Chondrocyte (in vitro differentiated cells): ENCODE results near the gene KIF17. TPM values are rescaled to one million over a fixed set of nuclear protein-coding genes. Genes with fewer than 3 reads are reported as not detected.

Experiments used
- DNase-seq: peaks from one replicate; pipeline ENCODE4 v3.0.0; 2021; ENCODE audit warnings: mixed read lengths, low spot score
- H3K27ac Mint-ChIP-seq: one replicate; pipeline ENCODE4 v1.8.0; 2021; ENCODE audit warnings: mild to moderate bottlenecking, moderate library complexity, mixed read lengths; ENCODE audit not compliant: unreplicated experiment
- H3K27me3 Mint-ChIP-seq: 2 replicates; pipeline ENCODE4 v1.8.0; 2021; ENCODE audit warnings: low read depth, mixed read lengths
- H3K36me3 Mint-ChIP-seq: 2 replicates; pipeline ENCODE4 v1.8.0; 2021; ENCODE audit warnings: low read depth, mixed read lengths
- H3K4me1 Mint-ChIP-seq: 2 replicates; pipeline ENCODE4 v1.8.0; 2021; ENCODE audit warnings: low read depth, mild to moderate bottlenecking, mixed read lengths
- H3K4me3 Mint-ChIP-seq: one replicate; pipeline ENCODE4 v1.8.0; 2021; ENCODE audit warnings: mild to moderate bottlenecking, moderate library complexity, mixed read lengths; ENCODE audit not compliant: unreplicated experiment
- H3K9me3 Mint-ChIP-seq: 2 replicates; pipeline ENCODE4 v1.8.0; 2021; ENCODE audit warnings: low read depth, mixed read lengths
- total RNA-seq: library from RNA; stranded (reverse); gene quantifications from 3 replicates; pipeline ENCODE4 v1.2.1, GENCODE V29; 2021
- TF ChIP-seq, protein P1 (sequence below): fragments of 200-600 bp; sonication (generic); IDR thresholded peaks from 2 replicates; pipeline ENCODE4 v1.5.0; 2021; ENCODE audit warnings: antibody characterized with exemption, mild to moderate bottlenecking, moderate library complexity

Gene KIF17
- total RNA-seq, 1 donor from 2014 or later, result 0.95 TPM

DNA sequence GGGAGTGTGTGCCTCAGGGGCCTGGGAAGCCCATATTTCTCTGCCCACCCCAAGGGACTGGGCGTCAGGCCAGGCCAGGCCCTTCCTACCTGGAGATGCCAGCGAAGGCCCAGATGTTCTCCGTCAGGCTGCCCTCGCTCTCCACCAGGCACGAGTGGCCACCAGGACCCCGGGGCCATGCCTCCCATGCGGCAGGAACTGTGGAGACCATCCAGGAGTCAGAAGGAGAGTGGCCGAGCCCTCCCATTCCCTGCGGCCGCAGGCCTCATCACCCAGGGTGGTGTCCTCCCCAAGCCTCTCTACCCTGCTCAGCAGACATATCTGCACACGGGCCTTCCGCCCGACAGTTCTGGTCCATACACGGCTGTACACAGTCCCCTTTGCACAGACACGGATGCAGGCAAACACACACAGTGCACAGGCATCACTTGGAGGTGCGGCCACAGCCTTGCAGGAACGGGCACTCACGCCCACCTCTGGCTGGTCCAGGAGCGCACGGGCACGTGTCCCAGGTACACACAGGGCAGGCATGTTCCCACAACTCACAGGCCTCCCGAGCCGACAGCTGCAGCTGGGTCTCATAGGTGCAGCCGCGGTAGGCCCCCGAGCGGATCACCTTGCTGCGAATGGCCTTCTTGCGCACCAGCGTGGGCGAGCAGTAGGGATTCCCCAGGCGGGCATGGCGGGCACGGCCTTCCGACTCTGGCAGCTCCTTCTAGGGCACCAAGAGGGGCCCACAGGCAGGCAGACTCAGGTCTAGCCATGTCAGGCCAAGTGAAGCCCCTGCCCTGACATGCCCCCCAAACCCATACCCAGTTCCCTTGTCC lies 5.9 kb upstream of the KIF17 start:
- Mint-ChIP-seq H3K4me1 (no peaks in the 10 kb centered on the region), H3K9me3 (no peaks in the 10 kb centered on the region), H3K4me3 (no peak overlapping the region), H3K36me3 (no peaks in the 10 kb centered on the region), H3K27me3 (no peaks in the 10 kb centered on the region), H3K27ac (no peak overlapping the region)
- TF ChIP-seq, protein P1, sequence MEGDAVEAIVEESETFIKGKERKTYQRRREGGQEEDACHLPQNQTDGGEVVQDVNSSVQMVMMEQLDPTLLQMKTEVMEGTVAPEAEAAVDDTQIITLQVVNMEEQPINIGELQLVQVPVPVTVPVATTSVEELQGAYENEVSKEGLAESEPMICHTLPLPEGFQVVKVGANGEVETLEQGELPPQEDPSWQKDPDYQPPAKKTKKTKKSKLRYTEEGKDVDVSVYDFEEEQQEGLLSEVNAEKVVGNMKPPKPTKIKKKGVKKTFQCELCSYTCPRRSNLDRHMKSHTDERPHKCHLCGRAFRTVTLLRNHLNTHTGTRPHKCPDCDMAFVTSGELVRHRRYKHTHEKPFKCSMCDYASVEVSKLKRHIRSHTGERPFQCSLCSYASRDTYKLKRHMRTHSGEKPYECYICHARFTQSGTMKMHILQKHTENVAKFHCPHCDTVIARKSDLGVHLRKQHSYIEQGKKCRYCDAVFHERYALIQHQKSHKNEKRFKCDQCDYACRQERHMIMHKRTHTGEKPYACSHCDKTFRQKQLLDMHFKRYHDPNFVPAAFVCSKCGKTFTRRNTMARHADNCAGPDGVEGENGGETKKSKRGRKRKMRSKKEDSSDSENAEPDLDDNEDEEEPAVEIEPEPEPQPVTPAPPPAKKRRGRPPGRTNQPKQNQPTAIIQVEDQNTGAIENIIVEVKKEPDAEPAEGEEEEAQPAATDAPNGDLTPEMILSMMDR, result no peak
- DNase-seq, result peak; percentile 90

DNA sequence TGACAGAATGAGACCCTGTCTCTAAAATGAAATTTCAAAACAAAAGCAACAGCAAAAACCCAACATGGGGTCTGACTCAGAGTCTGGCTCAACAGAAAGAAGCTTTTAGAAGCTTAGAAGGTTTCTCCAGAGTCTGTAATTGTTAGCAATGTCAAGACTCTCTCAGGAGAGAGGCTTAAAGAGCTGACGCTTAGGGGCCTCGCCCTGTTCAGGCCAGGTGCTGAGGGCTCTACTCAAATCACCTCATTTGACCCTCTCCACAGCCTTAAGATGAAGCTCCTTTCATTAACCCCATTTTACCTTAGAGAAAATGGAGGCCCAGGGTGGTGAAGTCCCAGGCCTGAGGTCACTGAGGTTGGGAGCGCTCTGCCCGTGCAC lies 5.3 kb upstream of the KIF17 start:
- no peak for DNase-seq
- H3K4me1 Mint-ChIP-seq, result peaks cover 1% of the 10 kb centered on the region
- H3K27ac Mint-ChIP-seq, result no peak overlapping the region
- TF ChIP-seq, protein P1, result no peak
- no peaks in the 10 kb centered on the region for H3K9me3 Mint-ChIP-seq
- no peak overlapping the region for H3K4me3 Mint-ChIP-seq
- H3K36me3 Mint-ChIP-seq, result no peaks in the 10 kb centered on the region
- H3K27me3 Mint-ChIP-seq, result no peaks in the 10 kb centered on the region

DNA sequence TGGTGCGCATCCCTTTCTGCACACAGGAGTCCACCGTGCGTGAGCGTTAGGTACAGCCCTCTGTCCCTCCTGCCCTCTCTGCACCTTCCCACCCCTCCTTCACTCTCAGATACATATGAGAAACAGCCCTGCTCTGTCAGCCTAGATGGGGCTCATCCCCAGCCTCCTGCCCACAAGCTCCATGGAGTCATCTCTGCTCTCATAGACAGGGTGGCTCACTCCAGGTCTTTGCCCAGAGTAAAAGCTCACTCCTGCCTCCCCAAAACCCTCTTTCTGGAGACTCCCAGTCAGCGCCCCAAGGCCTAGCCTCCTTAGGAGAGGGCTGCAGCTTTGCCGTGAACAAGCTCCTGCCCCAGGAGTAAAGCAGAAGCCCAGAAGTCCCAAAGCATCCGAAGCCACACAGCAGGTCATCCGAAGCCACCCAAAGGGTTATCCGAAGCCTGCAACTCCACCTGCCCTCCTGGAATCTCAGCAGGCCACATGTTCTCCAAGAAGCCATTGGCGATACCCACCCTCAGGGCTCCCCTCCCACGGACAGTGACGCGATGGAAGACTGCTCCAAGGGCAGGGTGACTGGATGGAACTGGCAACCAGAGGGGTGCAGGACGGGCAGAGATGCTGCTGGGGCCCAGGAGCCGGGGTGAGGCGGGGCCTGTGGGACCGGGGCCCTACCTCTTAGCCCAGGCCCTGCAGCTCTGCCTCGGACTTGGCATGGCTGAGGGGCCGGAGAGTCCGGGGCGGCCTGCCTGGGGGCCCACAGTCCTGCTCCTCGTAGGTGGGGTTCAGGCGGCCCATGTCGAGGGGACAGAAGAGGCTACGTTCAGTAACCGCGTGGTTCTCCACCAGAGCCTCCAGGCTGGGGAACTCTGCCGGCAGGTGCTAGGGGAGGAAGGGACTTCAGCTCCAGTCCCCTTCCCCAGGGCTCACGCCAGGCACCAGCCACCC lies 3.6 kb upstream of the KIF17 start:
- no peaks in the 10 kb centered on the region for H3K36me3 Mint-ChIP-seq
- peaks cover under 1% of the 10 kb centered on the region for H3K27me3 Mint-ChIP-seq
- H3K4me1 Mint-ChIP-seq, result peaks cover 6% of the 10 kb centered on the region
- TF ChIP-seq, protein P1, result no peak
- no peak overlapping the region for H3K4me3 Mint-ChIP-seq
- no peaks in the 10 kb centered on the region for H3K9me3 Mint-ChIP-seq
- peak; percentile 84 for DNase-seq
- H3K27ac Mint-ChIP-seq, result no peak overlapping the region

DNA sequence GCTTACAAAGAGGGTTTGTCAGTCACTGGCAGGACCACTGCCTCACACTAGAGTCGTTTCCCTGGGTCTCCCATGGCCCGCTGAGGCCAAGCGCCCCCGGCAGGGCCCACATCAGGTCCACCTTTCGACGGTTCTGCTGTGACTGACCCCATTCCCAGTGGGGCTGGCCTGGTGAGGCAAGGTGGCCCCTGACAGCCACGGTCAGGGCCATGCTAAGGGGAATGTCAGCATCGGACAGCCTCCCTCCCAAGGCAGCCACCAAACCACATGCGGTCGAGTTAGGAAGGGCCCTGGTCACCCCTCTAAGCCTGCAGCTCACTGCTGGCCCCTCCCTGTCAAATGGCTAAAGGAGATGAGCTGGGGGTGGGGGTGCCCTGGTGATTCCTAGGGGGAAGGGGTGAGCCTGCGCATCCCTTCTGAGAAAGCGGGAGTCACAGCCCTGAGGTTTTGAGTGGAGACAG lies 2.9 kb upstream of the KIF17 start:
- peaks cover 3% of the 10 kb centered on the region for H3K27me3 Mint-ChIP-seq
- H3K9me3 Mint-ChIP-seq, result no peaks in the 10 kb centered on the region
- H3K4me1 Mint-ChIP-seq, result peaks cover 6% of the 10 kb centered on the region
- peak; percentile 71 for DNase-seq
- H3K36me3 Mint-ChIP-seq, result no peaks in the 10 kb centered on the region
- H3K4me3 Mint-ChIP-seq, result no peak overlapping the region
- TF ChIP-seq, protein P1, result no peak
- no peak overlapping the region for H3K27ac Mint-ChIP-seq
